CD4-positive, alpha-beta T cell treated with Interferon alpha-2 for 1 hour (primary cell): ENCODE results near the gene CMIP.
"Not testable (repeated sequence)": the region's sequence is repeated elsewhere in the genome, so short reads cannot be mapped to it uniquely, and the experiment has no call there.

Experiments used
- DNase-seq, 2 donors: peaks; one replicate each; pipeline ENCODE4 v3.0.0-alpha.2; 2020 to 2022

CMIP gene

DNA sequence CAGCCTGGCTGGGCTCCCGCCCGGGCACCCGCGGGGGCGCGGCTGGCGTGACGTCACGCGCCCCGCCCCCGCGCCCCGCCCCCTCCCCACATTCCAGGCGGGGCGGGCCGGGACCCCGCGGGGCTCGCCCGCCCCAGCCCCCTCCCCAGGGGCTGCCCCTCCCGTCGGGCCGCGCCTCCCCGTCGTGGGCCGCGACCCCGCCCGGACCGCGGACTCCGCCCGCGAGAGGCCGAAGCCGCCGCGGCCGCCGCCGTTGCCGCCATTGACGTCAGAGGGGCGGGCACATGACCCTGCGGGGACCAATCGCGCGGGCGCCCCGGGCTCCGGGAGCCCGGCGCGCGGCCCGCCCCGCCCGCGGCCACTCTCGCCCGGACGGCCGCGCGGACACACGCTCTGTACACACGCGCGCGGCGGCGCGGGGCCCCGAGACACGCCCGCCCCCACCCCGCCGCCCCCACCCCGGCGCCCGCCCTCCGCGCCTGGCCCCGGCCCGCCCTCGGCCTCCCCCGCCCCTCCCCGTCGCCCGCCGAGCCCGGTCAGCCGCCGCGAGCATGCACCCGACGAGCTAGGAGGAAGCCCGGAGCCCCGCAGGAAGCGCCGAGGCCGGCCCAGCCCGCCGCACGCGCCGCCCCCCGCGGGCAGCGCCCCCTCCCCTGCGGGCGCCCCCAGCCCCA, at the start of gene CMIP:
TSS of gene CMIP (plus strand) at position 361 of the 674 bp plus-strand sequence.
- peak; percentile 82 to 86 for DNase-seq

DNA sequence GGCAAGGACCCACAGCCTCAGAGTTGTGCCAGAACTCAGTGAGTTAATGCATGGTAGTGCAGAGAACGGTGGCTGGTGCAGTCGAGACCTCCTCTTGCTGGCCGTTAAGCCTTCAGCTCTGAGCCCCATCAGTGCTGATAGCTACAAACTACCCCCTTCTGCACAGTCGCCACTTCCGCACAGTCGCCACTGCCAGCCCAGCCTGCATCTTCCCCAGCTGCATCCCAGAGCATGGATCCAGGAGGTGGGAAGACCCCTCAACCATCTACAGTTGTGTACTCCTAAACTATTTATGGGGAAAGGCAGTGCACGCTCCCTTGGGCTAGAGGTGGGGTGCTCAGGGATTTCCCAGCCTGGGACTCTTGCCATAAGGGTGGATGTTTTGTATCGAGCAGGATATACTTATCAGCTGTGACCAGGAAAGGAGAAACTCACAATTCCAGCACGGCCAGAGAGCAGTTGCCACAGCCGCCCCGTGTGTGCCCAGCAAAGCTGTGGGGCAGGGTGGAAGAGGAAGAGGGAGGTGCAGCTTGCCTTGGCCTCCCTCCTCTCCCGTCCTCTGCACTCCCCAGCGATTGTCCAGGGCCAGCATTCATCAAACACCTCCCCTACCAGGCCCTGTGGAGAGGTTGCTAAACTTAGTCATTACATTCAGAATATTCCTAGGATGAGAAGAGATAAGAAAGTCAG, 49.5 kb upstream of the CMIP start:
- DNase-seq: no peak

DNA sequence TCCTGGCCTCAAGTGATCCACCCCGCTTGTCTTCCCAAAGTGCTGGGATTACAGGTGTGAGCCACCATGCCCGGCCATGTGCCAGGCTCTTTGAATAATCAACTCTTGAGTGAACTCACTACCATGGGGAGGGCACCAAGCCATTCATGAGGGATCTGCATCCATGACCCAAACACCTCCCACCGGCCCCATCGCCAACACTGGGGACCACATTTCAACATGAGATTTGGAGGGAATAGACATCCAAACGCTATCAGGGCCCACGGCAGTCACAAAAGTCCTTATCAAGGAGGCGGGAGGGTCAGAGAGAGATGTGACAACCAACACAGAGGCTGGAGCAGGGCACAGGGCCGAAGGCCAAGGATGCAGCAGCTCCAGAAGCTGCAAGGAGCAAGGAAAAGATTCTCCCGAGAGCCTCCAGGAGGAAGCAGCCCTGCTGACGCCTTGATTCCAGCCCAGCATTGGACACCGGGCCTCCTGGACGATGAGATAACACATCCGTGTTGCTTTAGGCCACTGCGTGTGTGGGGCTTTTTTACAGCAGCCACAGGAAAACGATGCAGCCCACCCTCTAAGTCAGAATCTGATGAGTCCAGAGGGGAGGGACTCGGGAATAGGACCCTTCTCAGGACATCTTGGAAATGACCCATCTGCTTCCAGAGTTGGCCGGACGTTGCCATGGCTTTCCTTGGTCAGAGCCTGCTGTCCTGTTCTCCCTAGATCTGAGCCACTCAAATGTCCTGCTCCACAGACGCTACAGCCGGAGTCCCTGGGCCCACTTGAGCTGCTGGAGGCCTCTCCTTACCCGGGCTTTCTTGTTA, 47.3 kb upstream of the CMIP start:
- no peak for DNase-seq

DNA sequence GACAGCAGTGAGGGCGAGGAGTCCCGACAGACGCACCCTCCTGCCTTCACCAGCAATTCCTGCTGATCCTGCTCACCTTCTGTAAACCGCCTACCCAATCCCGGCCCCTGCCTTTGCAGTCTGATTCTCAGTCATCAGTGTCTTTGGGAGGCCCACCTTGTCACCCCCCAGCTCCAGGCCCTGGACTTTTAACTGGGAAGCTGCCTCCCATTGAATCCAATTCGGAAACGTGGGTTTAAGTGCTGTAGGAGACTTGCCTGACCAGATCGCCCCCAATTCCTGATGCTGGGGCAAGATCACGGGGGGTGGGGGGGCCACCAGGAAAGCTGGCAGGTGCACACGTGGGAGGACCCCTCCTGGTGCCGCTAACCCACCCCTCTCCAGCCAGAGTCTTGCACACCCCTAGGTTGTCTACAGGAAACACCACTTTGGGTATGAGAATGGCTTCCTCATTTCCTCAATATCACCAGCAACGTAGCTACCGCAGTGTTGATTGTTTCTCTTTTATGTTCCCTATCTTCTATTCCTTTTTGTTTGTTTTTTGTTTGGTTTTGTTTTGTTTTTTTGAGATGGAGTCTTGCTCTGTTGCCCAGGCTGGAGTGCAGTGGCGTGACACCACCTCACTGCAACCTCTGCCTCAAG, 46.6 kb upstream of the CMIP start:
- DNase-seq: no peak

DNA sequence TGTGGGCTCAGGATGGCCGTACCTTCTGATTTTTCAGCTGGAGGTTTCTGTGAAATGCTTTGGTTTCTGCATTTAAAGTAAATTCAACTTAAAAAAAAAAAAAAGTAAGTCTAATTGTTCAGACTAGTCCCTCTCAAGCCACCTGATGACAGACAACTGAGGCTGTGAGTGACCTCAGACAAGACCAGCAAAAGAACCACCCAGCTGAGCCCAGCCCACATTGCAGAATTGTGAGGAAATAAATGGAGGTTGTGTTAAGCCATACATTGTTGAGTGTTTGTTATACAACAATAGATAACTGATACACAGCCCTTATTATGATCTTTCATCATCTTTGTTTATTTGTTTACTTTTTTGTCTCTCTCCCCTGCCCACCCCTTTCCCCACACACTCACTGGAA, 44.7 kb upstream of the CMIP start:
- no peak for DNase-seq

DNA sequence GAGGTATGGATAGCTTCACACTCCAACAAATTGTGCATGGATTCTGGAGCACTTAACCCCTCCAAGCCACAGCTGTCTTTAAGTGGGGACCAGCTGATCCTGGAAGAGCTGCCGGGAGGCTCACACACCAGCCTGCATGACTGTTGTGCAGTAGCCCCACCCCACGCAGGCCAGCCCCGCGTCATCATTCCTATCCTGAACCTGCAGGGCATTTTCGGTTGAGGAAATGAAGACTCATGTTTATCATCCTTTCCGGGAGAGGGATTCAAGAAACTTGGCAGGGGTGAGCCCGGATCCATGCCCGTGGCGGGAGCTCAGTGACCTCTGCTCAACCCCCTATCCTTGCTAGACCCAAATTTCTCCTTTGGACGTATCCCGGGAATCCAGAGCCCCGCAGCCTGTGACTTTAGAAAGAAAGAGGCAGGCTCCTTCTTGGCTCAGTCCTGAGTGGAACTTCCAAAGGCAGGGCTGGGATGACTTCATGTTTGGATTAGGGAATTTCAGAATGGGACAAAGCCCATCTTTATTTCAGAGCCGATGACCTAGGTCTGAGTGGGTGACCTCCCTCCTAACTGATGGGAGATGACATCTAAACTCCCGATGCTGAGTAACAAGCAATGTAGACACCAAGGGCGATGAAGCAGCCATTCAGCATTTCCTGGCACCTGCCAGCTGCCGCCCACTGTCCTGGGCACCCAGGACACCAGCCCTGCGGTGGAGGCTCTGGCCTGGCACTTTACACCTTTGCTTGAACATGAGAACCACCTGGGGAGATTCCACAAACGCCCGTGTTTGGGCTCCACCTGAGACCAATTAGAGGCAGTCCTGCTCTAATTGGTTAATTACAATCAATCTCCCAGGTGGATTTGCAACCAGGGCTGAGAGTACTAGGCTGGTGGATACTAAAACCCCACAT, 43.3 kb upstream of the CMIP start:
- no peak for DNase-seq

DNA sequence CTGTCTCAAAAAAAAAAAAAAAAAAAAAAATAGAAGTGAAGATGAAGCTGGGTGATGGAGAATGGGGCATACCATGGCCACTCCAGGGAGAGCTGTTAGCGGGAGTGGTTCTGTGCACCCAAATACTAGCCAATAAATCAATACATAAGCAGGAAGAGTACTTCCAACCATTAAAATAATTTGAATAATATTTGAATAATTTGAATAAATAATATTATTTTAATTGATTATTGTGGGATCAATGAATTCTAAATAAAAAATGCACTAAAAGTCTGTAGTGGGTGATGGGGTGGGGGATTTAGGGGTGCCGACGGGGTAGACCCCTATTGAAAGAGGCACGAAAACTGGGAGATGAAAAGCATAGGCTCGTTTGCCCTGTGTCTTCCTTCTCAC, 41.4 kb upstream of the CMIP start:
- no peak for DNase-seq

DNA sequence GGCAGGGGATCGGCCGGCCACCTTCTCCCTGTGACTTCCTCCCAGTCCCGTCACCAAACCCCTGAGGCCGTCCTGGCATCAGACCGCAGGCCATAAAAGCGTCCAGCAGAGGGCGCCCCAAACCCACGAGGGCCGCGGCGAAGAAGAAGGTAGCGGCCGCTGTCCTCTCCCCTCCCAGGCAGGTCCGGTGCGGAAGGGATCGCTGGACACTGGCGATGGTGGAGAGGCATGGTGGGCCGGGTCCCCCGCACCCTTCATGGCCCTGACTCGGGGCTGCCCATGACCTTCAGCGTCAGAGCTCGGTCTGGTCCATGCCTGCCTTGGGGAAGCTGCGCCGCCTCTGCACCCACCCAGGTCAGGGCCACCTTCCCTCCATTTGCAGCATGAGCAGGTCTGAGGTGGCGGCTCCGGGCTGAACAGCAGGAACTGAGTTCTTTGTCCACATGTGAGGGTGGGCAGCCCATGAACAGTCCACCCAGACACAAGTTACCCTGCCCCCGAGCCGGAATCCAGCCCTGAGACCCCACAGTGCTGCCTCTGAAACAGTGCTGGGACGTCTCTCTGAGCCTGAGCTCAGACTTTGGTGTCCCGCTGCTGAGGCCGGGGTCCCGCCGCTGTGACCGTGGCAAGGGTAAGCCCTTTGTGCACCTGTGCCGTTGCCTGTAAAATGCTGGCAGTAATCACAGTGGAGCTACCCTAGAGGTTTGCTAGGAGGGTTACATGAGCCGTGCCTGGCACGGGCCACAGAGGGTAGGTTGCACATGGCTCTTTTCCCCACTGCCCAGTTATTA, 40.8 kb upstream of the CMIP start:
- peak; percentile 79 to 81 for DNase-seq

DNA sequence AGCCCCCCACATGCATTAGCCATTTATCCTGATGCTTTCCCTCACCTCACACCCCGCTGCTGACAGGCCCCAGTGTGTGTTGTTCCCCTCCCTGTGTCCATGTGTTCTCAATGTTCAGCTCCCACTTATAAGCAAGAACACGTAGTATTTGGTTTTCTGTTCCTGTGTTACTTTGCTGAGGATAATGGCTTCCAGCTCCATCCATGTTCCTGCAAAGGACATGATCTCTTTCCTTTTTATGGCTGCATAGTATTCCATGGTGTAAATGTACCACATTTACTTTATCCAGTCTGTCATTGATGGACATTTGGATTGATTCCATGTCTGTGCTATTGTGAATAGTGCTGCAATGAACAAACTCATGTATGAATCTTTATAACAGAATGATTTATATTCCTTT, 39.6 kb upstream of the CMIP start:
- DNase-seq: not testable (repeated sequence)

DNA sequence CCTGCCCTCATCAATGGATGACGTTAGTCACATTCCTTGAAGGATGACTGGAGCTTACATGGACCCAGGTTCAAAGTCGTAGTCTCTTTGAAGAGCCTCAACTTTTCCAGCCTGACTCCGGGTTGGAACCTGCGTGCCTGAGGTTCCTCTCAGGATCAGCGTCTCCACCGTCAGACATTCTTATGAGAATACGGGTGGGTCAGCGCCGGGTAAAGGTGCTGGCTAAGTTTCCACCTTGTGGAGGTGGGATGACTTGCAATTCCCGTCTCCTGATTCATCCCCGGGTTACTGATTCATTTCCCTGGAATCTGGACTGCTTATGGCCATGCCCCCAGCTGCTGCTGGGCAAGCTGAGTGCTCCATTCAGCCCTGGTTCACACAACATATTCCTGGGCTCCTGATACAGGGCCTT, 38.9 kb upstream of the CMIP start:
- DNase-seq: no peak

DNA sequence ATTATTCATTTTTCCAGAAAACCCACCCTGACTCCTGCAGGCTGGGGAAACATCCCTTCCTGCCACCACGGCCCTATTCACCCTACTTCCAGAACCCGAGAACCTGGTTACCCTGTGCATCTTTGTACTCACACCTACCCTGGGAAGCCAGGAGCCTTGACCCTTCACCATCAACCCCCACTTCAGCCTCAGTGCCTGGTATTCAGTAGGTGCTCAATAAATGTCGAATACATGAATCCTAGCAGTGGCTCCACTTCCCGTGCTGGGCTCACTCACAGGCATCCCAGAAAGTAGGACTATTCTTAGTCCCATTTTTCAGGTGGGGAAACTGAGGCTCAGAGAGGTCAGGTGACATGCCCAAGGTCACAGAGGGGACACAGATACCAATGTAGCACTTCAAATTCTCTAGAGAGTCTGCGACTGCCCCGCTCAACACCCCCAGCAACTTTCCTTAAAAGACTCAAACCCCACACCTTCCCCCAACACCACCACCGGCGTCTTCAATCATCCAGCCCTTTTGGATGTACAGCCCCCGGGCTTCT, 36.1 kb upstream of the CMIP start:
- DNase-seq: no peak

DNA sequence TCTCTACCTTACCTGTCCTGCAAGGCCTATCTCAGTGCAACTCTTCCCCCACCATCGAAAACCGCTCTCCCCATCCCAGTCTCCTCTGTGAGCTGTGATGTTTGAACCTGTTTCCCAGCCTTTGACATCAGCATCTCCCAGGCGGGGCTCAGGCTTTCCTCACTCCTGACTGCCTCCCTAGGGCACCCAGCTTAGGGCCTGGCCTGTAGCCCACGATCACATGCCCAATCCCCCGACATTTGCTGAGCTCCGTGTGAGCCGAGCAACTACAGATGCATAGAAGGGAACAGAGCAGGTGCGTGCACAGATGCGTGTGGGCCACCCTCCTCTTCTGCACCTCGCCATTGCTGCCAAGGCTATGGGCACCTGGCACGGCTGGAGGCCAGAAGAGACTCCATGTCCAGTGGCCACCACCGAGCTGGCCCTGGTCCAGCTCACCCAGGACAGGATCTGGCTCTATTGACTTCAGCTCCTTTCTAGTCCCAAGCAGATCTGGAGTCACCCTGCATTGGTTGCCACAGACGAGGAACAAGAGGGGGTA, 35.5 kb upstream of the CMIP start:
- no peak for DNase-seq

DNA sequence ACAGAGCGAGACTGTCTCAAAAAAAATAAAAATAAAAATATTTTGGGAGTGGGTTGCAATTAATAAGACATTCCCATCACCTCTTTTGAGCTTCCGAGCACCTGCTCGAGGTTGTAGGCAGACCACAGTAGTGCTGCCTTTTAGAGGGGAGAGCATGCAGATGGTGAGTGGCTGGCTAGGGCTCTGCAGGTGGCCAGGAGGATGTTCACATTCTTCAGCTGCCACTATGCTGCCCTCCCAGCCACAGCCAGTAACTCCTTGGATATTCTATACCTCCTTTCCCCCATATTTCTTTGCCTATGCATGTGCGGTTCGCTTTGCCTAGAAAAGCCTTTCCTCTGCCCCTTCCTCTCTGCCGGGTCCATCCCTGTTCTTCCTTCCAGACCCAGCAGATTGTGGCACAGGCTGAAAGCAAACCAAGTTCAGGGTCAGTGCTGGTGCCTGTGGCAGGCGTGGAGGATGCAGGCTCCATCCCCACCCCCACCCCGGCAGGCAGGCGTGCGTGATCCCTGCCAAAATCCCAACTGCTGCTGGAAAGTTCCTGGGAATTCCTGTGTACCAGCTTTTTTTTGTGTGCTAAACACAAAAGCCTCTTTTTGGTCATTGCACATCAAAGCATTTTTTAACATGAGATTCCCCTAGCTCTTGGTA, 33.8 kb upstream of the CMIP start:
- no peak for DNase-seq

DNA sequence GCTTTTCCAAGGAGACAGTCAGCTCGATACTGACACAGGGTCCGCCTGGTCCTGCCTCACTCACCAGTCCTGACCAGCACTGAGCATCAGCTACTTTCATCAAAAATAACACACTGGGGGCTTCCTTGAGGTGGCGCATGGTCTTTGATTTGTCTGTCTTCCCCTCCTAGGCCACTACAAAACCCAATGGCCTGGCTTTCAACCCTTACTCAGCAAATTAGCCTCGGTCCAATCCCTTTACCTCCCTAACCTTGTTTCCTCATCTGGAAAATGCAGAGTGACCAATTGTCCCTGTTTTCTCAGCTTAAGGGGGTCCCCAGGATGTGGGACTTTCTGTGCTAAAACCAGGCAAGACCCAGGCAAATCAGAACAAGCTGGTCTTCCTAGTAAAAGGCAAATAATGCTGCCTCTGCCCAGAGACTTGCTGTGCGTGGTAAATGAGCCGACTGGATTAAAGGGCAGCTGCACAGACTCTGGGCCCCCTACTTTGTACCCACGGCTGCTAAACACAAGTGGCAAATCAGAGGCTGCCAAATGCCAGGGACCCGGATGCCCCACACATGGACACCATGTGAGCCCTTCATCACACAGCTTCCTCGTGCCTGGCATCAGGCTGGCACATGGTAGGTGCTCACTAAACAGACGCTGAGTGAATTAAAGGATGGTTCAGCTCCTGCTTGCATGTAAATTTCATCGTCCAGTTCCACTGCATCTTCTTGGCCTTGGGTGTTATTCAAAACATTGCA, 31.2 kb upstream of the CMIP start:
- no peak for DNase-seq

DNA sequence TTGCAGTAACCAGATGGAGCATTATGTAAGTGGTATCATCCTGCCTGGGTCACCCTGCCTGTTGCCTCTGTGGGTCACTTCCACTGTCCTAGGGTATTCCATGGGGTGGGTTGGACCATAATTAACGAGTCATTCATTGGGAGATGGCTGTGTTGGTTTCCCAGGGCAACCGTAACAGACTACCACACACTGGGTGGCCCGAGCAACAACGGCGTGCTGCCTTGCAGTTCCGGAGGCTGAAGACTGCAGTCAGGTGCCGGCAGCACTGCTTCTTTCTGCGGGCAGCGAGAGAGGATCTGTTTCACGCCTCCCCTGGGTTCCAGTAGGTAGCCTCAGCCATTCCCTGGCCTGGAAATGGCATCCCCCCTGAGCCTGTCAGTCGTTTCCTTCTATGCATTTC, 28.9 kb upstream of the CMIP start:
- DNase-seq: no peak

DNA sequence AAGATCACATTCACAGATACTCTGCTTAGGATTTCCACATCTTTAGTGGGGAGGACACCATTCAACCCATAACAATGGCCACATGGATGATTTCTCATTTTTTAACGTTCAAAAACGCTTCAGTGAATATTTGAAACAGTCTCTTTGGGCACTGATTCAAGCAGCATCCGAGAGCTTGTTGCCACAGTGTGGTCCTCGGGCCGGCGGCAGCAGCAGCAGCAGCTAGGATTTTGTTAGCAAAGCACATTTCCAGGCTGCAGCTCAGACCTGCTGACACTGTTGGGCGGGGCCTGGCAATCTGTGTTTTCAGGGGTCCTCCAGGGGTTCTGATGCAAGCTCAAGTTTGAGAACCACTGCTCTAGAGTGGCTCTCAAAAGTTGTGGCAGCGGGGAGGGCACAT, 27.9 kb upstream of the CMIP start:
- DNase-seq: no peak

DNA sequence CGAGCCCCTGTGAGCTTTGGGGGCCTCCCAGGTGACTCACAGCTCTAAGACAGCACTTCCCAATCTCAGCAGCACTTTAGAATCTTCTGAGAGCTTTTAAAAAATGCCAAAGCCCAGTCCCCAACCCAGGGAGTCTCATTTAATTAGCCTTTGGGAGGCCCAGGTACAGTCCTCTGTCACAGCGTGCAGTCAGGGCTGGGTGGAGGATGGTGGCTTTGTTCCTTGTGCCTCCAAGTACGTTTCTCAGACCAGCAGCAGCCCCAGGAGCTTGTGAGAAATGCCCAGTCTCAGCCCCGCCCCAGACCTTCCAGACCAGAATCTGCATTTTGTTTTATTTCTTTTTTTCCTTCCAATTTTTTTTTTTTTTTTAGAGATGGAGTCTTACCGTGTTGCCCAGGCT, 27.4 kb upstream of the CMIP start:
- no peak for DNase-seq

DNA sequence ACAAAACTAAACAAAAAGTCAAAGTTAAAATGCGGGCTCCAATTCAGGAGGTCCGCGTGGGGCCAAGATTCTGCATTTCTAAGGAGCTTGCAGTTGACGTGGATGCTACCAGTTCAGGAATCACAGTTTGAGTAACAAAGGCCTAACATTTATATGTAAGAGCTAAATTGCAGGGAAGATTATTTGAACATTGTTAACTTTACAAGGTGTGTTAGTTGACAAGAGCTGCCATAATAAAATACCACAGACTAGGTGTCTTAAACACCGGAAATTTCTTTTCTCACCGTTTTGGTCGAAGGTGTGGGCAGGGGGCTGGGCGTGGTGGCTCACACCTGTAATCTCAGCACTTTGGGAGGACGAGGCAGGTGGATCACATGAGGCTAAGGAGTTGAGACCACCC, 24.8 kb upstream of the CMIP start:
- no peak for DNase-seq

DNA sequence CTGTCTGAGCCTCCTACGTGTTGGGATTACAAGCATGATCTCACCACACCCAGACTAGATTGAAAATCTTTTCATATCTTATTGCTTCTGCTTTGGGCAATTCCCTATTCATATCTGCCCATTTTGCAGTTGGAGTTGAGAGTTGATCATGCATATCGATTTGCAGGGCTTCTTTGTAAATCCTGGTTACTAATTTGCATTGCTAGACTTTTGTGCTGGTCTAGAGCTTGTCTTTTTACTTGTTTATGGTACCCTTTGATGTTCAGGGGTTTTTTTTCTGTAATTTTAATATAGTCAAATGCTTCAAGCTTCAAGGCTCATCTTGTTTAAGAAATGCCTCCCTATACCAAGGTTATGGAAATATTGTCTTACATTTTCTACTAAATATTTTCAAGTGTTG, 23.5 kb upstream of the CMIP start:
- no peak for DNase-seq

DNA sequence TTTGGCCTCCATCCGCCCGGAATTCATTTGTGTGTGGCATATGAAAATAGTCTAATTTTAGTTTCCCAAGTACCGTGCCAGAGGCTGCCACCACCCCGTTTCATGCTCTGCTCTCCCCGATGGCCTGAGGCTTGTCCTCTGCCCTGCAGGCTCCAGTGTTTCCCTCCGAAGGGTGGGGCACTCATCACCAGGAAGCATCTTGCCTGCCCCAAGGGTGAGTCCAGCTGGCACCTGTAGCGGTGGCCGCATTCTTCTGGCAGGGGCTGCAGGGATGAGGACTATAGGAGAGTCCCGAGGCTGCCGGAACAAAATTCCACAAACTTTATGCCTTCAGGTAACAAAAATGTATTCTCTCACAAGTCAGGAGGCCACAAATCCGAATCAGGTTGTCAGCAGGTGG, 23.1 kb upstream of the CMIP start:
- no peak for DNase-seq
